Panc1 (cell line): Measurements from ENCODE around the gene RNF103. TPM values are rescaled to one million over a fixed set of nuclear protein-coding genes. Genes with fewer than 3 reads are reported as not detected.

Experiments used
- ATAC-seq: fragments of 200-7000 bp; cut with Tn5 transposase; 2 replicates; pipeline ENCODE4 v1.9.1; 2020; ENCODE audit warnings: mild to moderate bottlenecking, moderate library complexity
- BruUV-seq: library from RNA; stranded (reverse); fragments of 400-500 nt; replicated peaks from 2 replicates; lab custom pipeline; 2021; lab: Mats Ljungman, UMichigan
- CTCF ChIA-PET: fragments of 300-600 bp; sonication (Branson Sonifier 250); formaldehyde crosslinking; loops from one replicate; lab custom pipeline; 2022; ENCODE audit warnings: antibody characterized with exemption; lab: Charles Lee
- POLR2A ChIA-PET: fragments of 300-600 bp; sonication (Branson Sonifier 250); formaldehyde crosslinking; loops from one replicate; lab custom pipeline; 2022; ENCODE audit warnings: antibody characterized with exemption; lab: Charles Lee
- DNase-seq: peaks from one replicate; pipeline ENCODE4 v3.0.0-alpha.2; 2010; ENCODE audit warnings: low read depth, low spot score
- H3K27ac ChIP-seq: 2 replicates; pipeline ENCODE4 v1.5.1; 2011; ENCODE audit warnings: mild to moderate bottlenecking, low read length, inconsistent platforms
- H3K27me3 ChIP-seq: fragments of 200-500 bp; sonication (Bioruptor generic); 2 replicates; pipeline ENCODE4 v1.6.0; 2014; ENCODE audit warnings: low read length, inconsistent platforms; ENCODE audit not compliant: control insufficient read depth, insufficient read depth
- H3K36me3 ChIP-seq: fragments of 200-500 bp; sonication (Bioruptor generic); 2 replicates; pipeline ENCODE4 v1.5.1; 2014; ENCODE audit warnings: inconsistent platforms, mild to moderate bottlenecking, low read length, moderate library complexity; ENCODE audit not compliant: control insufficient read depth, insufficient read depth
- H3K4me1 ChIP-seq: 2 replicates; pipeline ENCODE4 v1.5.1; 2011; ENCODE audit warnings: inconsistent platforms, mild to moderate bottlenecking, low read length, moderate library complexity; ENCODE audit not compliant: control insufficient read depth, insufficient read depth
- H3K4me3 ChIP-seq, 2 experiments: 2 replicates each; pipeline ENCODE4 v1.5.1; 2011 to 2012; ENCODE audit warnings: low read depth in 2 of 2, low read length in 2 of 2, mild to moderate bottlenecking in 2 of 2, inconsistent platforms in 1 of 2, moderate library complexity in 1 of 2
- H3K9me3 ChIP-seq: fragments of 200-500 bp; sonication (Bioruptor generic); 2 replicates; pipeline ENCODE4 v1.5.1; 2014; ENCODE audit warnings: low read depth, mild to moderate bottlenecking, inconsistent platforms, low read length, moderate library complexity; ENCODE audit not compliant: control insufficient read depth, insufficient read depth
- POLR2AphosphoS5 ChIP-seq: IDR thresholded peaks from 2 replicates; pipeline ENCODE4 v1.6.1; 2012; ENCODE audit warnings: mild to moderate bottlenecking, low read depth, low read length, moderate library complexity
- SIN3A ChIP-seq: IDR thresholded peaks from 2 replicates; pipeline ENCODE4 v1.6.1; 2012; ENCODE audit warnings: low read depth, mild to moderate bottlenecking, low read length, moderate library complexity, borderline replicate concordance; ENCODE audit not compliant: insufficient read depth
- TCF7L2 ChIP-seq: IDR thresholded peaks from 2 replicates; pipeline ENCODE4 v1.6.1; 2011; ENCODE audit warnings: mild to moderate bottlenecking, low read depth, low read length, inconsistent platforms
- in situ Hi-C: cut with HindIII; loops from 2 replicates; pipeline ENCODE4 v1.10.0; 2016; ENCODE audit warnings: low sequenced_read_pairs, low pct_unique_long_range_greater_than_20kb
- intact Hi-C: fragments of 100-400 bp; cut with micrococcal nuclease; formaldehyde crosslinking; loops from one replicate; pipeline ENCODE4 v1.10.0; 2022; ENCODE audit not compliant: unreplicated experiment
- total RNA-seq: library from RNA; stranded (reverse); gene quantifications from one replicate; pipeline ENCODE4 v1.2.1, GENCODE V29; 2021; ENCODE audit not compliant: unreplicated experiment
- TF ChIP-seq, protein P1 (sequence below): fragments of 450-650 bp; IDR thresholded peaks from 2 replicates; pipeline ENCODE4 v1.5.1; 2017; ENCODE audit warnings: mild to moderate bottlenecking
- TF ChIP-seq, protein P2 (sequence below), 2 experiments: IDR thresholded peaks; 2 replicates each; pipeline ENCODE4 v1.6.1; 2011 to 2012; ENCODE audit warnings: low read depth in 2 of 2, control low read depth in 1 of 2, low read length in 1 of 2, mild to moderate bottlenecking in 1 of 2, moderate library complexity in 1 of 2; ENCODE audit not compliant: insufficient read depth in 1 of 2

The RNF103 gene
- total RNA-seq, 1 experiment from 2014 or later: 37.6 TPM

DNA sequence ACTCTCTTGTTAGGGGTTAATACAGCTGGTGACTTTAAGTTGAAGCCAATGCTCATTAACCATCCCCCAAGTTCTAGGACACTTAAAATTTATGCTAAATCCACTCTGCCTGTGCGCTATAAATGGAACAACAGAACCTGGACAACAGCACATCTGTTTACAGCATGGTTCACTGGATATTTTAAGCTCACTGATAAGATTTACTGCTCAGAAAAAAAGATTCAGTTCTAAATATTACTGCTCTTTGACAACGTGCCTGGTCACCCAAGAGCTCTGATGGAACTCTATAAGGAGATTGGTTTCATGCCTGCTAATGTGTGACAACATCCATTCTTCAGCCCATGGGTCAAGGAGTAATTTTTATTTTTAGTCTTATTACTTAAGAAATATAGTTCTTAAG, 27.5 kb downstream of the RNF103 start:
- no TSS peak for BruUV-seq
- no peak for ATAC-seq

DNA sequence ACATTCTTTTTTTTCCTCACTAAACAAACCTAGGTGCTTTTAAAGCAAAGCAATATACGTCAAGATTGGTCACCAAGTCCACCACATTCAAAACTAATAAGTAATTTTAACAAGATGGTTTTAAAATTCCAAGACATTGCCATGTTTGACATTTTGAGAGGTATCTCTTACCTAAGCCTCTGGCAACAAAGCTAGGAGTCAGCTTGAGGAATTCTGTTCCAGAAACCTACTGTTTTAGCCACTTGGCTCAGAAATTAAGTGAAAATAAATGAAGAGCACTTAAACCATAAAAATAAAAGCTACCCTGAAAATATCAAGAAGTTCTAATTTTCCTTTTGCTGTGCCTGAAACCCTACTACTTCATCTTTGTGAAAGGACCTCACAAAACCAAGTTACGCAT, 30.4 kb downstream of the RNF103 start:
- Histone ChIP-seq H3K27ac (no peak overlapping the region), H3K36me3 (no peaks in the 10 kb centered on the region), H3K4me3 (no peak overlapping the region), H3K4me1 (no peaks in the 10 kb centered on the region), H3K9me3 (no peaks in the 10 kb centered on the region), H3K27me3 (peaks cover 2% of the 10 kb centered on the region; the same call in 1 of the 2 replicates)
- CTCF ChIA-PET: no interaction called here
- ATAC-seq (no peak), DNase-seq (no peak)
- TF ChIP-seq, protein P1, sequence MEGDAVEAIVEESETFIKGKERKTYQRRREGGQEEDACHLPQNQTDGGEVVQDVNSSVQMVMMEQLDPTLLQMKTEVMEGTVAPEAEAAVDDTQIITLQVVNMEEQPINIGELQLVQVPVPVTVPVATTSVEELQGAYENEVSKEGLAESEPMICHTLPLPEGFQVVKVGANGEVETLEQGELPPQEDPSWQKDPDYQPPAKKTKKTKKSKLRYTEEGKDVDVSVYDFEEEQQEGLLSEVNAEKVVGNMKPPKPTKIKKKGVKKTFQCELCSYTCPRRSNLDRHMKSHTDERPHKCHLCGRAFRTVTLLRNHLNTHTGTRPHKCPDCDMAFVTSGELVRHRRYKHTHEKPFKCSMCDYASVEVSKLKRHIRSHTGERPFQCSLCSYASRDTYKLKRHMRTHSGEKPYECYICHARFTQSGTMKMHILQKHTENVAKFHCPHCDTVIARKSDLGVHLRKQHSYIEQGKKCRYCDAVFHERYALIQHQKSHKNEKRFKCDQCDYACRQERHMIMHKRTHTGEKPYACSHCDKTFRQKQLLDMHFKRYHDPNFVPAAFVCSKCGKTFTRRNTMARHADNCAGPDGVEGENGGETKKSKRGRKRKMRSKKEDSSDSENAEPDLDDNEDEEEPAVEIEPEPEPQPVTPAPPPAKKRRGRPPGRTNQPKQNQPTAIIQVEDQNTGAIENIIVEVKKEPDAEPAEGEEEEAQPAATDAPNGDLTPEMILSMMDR: no peak
- TF ChIP-seq TCF7L2 (no peak), SIN3A (no peak), POLR2AphosphoS5 (no peak)
- TF ChIP-seq, protein P2, sequence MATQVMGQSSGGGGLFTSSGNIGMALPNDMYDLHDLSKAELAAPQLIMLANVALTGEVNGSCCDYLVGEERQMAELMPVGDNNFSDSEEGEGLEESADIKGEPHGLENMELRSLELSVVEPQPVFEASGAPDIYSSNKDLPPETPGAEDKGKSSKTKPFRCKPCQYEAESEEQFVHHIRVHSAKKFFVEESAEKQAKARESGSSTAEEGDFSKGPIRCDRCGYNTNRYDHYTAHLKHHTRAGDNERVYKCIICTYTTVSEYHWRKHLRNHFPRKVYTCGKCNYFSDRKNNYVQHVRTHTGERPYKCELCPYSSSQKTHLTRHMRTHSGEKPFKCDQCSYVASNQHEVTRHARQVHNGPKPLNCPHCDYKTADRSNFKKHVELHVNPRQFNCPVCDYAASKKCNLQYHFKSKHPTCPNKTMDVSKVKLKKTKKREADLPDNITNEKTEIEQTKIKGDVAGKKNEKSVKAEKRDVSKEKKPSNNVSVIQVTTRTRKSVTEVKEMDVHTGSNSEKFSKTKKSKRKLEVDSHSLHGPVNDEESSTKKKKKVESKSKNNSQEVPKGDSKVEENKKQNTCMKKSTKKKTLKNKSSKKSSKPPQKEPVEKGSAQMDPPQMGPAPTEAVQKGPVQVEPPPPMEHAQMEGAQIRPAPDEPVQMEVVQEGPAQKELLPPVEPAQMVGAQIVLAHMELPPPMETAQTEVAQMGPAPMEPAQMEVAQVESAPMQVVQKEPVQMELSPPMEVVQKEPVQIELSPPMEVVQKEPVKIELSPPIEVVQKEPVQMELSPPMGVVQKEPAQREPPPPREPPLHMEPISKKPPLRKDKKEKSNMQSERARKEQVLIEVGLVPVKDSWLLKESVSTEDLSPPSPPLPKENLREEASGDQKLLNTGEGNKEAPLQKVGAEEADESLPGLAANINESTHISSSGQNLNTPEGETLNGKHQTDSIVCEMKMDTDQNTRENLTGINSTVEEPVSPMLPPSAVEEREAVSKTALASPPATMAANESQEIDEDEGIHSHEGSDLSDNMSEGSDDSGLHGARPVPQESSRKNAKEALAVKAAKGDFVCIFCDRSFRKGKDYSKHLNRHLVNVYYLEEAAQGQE (IDR thresholded peaks at IDR 0.05; ENCODE audit: insufficient read depth in 1 of 2, low read depth in 2 of 2, low read length in 1 of 2): no peak
- in situ Hi-C loops (no loop called here), intact Hi-C loops (no loop called here)
- POLR2A ChIA-PET: no interaction called here
- BruUV-seq: no TSS peak

More for the DNA sequence above, 27.5 kb downstream of the RNF103 start:
- H3K9me3 ChIP-seq: no peaks in the 10 kb centered on the region
- no peaks in the 10 kb centered on the region for H3K4me1 ChIP-seq
- no peak overlapping the region for H3K4me3 ChIP-seq
- in situ Hi-C loops: no loop called here
- intact Hi-C loops: no loop called here
- TF ChIP-seq SIN3A: no peak
- TF ChIP-seq, protein P2 (IDR thresholded peaks at IDR 0.05; ENCODE audit: insufficient read depth in 1 of 2, low read depth in 2 of 2, low read length in 1 of 2): no peak
- TF ChIP-seq, protein P1: no peak
- TF ChIP-seq POLR2AphosphoS5: no peak
- TF ChIP-seq TCF7L2: no peak
- H3K27ac ChIP-seq: no peak overlapping the region
- peaks cover 2% of the 10 kb centered on the region; the same call in 1 of the 2 replicates for H3K27me3 ChIP-seq
- H3K36me3 ChIP-seq: no peaks in the 10 kb centered on the region
- CTCF ChIA-PET: no interaction called here
- no peak for DNase-seq
- POLR2A ChIA-PET: no interaction called here
